Type B pancreatic cell (in vitro differentiated cells): ENCODE measurements around the gene NOC2L. TPM values are rescaled to one million over a fixed set of nuclear protein-coding genes. Genes with fewer than 3 reads are reported as not detected.
"Not testable (repeated sequence)": the region's sequence is repeated elsewhere in the genome, so short reads cannot be mapped to it uniquely, and the experiment has no call there.

Experiments
- DNase-seq: peaks from one replicate; pipeline ENCODE4 v3.0.0; 2021; ENCODE audit warnings: mixed read lengths; ENCODE audit not compliant: unreplicated experiment; ENCODE audit errors: extremely low spot score
- H3K27ac Mint-ChIP-seq: 2 replicates; pipeline ENCODE4 v1.8.0; 2021; ENCODE audit warnings: mild to moderate bottlenecking, mixed read lengths
- H3K27me3 Mint-ChIP-seq: 2 replicates; pipeline ENCODE4 v1.8.0; 2021; ENCODE audit warnings: mixed read lengths
- H3K36me3 Mint-ChIP-seq: 2 replicates; pipeline ENCODE4 v1.8.0; 2021; ENCODE audit warnings: mixed read lengths
- H3K4me1 Mint-ChIP-seq: one replicate; pipeline ENCODE4 v1.8.0; 2021; ENCODE audit warnings: mixed read lengths; ENCODE audit not compliant: unreplicated experiment
- H3K4me3 Mint-ChIP-seq: 2 replicates; pipeline ENCODE4 v1.8.0; 2021; ENCODE audit warnings: mild to moderate bottlenecking, mixed read lengths
- H3K9me3 Mint-ChIP-seq: 2 replicates; pipeline ENCODE4 v1.8.0; 2021; ENCODE audit warnings: mixed read lengths
- CTCF ChIP-seq: fragments of 200-600 bp; sonication (generic); conservative IDR thresholded peaks from 2 replicates; pipeline ENCODE4 v1.5.0; 2021; ENCODE audit warnings: antibody characterized with exemption, mild to moderate bottlenecking
- total RNA-seq: library from RNA; stranded (reverse); gene quantifications from 2 replicates; pipeline ENCODE4 v1.2.1, GENCODE V29; 2021; ENCODE audit warnings: low replicate concordance

Gene NOC2L
- total RNA-seq, 1 donor from 2014 or later = 87.2 TPM

GRCh38 chr1:950881-951280 is 8.2 kb downstream of the NOC2L start:
- Mint-ChIP-seq H3K4me1 (no peaks in the 10 kb centered on the region), H3K4me3 (no peak overlapping the region), H3K9me3 (no peaks in the 10 kb centered on the region), H3K27me3 (no peaks in the 10 kb centered on the region), H3K27ac (no peak overlapping the region), H3K36me3 (peaks cover 17% of the 10 kb centered on the region)
- TF ChIP-seq CTCF = no peak
- DNase-seq = no peak

DNA sequence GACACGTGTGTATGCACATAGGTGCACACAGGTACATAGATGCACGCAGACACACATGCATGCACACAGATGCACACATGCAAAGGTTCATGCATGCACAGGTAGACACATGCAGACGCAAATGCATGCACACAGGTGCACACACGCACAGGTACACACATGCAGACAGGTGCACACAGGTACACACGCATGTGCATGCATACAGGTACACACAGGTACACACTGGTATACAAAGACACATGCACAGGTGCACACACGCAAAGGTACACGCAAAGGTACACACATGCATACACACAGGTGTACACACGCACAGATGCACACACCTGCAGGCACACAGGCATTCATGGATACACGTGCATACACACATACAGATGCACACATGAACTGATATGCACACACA is 8.8 kb downstream of the NOC2L start:
- Mint-ChIP-seq H3K4me3 (no peak overlapping the region), H3K27me3 (no peaks in the 10 kb centered on the region), H3K27ac (no peak overlapping the region), H3K4me1 (no peaks in the 10 kb centered on the region), H3K9me3 (no peaks in the 10 kb centered on the region), H3K36me3 (peaks cover 17% of the 10 kb centered on the region)
- no peak for TF ChIP-seq CTCF
- DNase-seq = no peak

DNA sequence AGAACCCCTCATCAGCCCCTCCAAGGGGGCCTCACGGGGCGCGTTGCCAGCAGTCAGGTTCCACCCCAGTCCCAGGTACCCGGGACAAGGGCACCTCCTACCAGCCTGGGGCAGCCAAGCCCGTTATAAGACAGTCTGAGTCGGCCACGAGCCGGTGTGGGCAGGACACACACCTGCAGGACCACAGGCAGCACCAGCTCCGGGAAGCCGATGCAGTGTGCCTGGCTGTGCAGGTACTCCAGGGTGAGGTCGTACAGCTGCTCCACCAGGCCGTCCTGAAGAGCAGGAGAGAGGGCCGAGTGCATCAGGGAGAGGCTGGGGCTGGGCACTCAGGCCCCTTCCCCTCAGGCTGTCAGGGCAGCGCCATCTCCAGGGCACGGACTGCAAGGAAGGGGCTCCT is 11.1 kb downstream of the NOC2L start:
- H3K36me3 Mint-ChIP-seq = peaks cover 13% of the 10 kb centered on the region
- no peak overlapping the region for H3K4me3 Mint-ChIP-seq
- no peak overlapping the region for H3K27ac Mint-ChIP-seq
- H3K9me3 Mint-ChIP-seq = no peaks in the 10 kb centered on the region
- H3K27me3 Mint-ChIP-seq = peaks cover 3% of the 10 kb centered on the region
- DNase-seq = no peak
- TF ChIP-seq CTCF = no peak
- H3K4me1 Mint-ChIP-seq = peaks cover 12% of the 10 kb centered on the region

- H3K9me3 Mint-ChIP-seq, H3K4me3 Mint-ChIP-seq, H3K27ac Mint-ChIP-seq, DNase-seq, H3K27me3 Mint-ChIP-seq: not testable (repeated sequence)
- peaks cover 12% of the 10 kb centered on the region for H3K4me1 Mint-ChIP-seq
- peaks cover 13% of the 10 kb centered on the region for H3K36me3 Mint-ChIP-seq
These were observed 12.2 kb downstream of the NOC2L start for GRCh38 chr1:946811-947210.

GRCh38 chr1:945688-946556 is 13.1 kb downstream of the NOC2L start:
- H3K9me3 Mint-ChIP-seq = no peaks in the 10 kb centered on the region
- no peak overlapping the region for H3K4me3 Mint-ChIP-seq
- no peak overlapping the region for H3K27ac Mint-ChIP-seq
- peaks cover 12% of the 10 kb centered on the region for H3K4me1 Mint-ChIP-seq
- no peak for TF ChIP-seq CTCF
- H3K36me3 Mint-ChIP-seq = peaks cover 9% of the 10 kb centered on the region
- no peak for DNase-seq
- peaks cover 6% of the 10 kb centered on the region for H3K27me3 Mint-ChIP-seq

DNA sequence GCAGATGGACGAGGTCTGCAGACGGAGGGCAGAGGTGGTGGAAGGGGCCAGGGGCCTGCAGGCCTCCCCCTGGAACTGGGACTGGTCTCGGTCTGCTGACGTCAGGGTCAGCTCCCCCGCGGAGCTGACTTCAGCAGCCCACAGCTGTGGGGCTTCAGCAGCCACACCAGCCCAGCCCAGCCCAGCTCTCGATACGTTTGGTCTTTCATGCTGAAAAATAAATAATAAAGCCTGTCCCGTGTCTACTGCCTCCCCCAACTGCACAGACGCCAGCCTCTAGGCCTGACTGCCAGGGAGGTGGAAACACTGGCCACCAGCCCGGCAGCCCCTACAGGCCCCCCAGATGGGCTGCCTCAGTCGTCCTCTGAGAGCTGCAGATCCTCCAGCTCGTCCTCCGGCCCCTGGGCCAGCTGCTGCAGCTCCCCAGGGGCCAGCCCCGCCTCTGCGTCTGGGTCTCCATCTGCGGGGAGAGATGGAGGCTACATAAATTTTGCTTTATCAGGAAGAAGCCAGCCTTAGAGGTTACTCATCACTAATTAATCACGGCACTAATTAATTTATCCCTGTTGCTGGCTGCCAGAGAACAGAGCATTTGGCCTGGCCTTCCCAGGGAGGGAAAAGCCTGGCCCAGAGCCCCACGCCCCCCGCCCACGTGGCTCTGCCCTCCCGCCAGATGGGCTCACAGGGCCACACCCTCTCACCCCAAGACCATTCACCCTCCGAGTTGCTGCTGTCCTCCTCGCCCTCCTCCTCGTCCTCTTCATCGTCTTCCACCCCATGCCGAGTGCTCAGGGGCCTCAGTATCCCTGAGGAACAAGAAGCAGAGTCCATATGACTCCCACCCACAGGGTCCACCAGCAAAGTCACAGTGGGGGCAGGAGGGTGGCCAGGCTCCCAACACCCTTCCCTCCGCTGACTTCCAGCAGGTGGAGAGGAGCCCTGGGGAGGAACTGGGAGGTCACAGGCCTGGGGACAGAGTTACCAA is 14.4 kb downstream of the NOC2L start:
- no peak for TF ChIP-seq CTCF
- H3K27me3 Mint-ChIP-seq = peaks cover 6% of the 10 kb centered on the region
- H3K4me1 Mint-ChIP-seq = peaks cover 12% of the 10 kb centered on the region
- no peak overlapping the region for H3K27ac Mint-ChIP-seq
- H3K9me3 Mint-ChIP-seq = no peaks in the 10 kb centered on the region
- H3K36me3 Mint-ChIP-seq = peaks cover 5% of the 10 kb centered on the region
- no peak for DNase-seq
- peak overlapping the region; percentile 57 for H3K4me3 Mint-ChIP-seq
